T47D (cell line): ENCODE data around the gene GJB4.
"Not testable (repeated sequence)": the region's sequence is repeated elsewhere in the genome, so short reads cannot be mapped to it uniquely, and the experiment has no call there.

Experiments
- DNase-seq, 2 experiments: peaks; one replicate each; pipeline versions ENCODE4 v3.0.0 to v3.0.0-alpha.2; 2011 to 2012; ENCODE audit warnings: low read depth in 1 of 2, low spot score in 1 of 2
- JUND ChIP-seq: IDR thresholded peaks from 2 replicates; pipeline ENCODE4 v1.6.1; 2012; ENCODE audit warnings: low read depth
- in situ Hi-C: cut with HindIII; loops from 2 replicates; pipeline ENCODE4 v1.10.0; 2016; ENCODE audit warnings: low sequenced_read_pairs, low pct_unique_long_range_greater_than_20kb

Gene GJB4

GRCh38 chr1:34755961-34756360 is 3.6 kb upstream of the GJB4 start:
- no peak for TF ChIP-seq JUND
- in situ Hi-C loops = no loop called here
- no peak for DNase-seq

GRCh38 chr1:34757386-34757785 is 2.2 kb upstream of the GJB4 start:
- DNase-seq = no peak
- no peak for TF ChIP-seq JUND
- in situ Hi-C loops = no loop called here

GRCh38 chr1:34758751-34759150 is 789 bp upstream of the GJB4 start:
- DNase-seq = no peak
- in situ Hi-C loops = no loop called here
- no peak for TF ChIP-seq JUND

DNA sequence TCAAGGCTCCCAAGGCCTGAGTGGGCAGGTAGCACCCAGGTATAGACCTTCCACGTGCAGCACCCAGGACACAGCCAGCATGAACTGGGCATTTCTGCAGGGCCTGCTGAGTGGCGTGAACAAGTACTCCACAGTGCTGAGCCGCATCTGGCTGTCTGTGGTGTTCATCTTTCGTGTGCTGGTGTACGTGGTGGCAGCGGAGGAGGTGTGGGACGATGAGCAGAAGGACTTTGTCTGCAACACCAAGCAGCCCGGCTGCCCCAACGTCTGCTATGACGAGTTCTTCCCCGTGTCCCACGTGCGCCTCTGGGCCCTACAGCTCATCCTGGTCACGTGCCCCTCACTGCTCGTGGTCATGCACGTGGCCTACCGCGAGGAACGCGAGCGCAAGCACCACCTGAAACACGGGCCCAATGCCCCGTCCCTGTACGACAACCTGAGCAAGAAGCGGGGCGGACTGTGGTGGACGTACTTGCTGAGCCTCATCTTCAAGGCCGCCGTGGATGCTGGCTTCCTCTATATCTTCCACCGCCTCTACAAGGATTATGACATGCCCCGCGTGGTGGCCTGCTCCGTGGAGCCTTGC is 1.7 kb downstream of the GJB4 start:
- in situ Hi-C loops = no loop called here
- TF ChIP-seq JUND = no peak
- DNase-seq = no peak

DNA sequence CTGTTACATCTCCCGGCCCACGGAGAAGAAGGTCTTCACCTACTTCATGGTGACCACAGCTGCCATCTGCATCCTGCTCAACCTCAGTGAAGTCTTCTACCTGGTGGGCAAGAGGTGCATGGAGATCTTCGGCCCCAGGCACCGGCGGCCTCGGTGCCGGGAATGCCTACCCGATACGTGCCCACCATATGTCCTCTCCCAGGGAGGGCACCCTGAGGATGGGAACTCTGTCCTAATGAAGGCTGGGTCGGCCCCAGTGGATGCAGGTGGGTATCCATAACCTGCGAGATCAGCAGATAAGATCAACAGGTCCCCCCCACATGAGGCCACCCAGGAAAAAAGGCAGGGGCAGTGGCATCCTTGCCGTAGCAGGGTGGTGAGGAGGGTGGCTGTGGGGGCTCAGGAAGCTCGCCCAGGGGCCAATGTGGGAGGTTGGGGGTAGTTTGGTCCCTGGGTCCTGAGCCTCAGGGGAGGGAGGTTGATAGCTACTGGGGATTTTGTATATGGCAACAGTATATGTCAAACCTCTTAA is 2.3 kb downstream of the GJB4 start:
- in situ Hi-C loops = no loop called here
- no peak for DNase-seq
- no peak for TF ChIP-seq JUND

DNA sequence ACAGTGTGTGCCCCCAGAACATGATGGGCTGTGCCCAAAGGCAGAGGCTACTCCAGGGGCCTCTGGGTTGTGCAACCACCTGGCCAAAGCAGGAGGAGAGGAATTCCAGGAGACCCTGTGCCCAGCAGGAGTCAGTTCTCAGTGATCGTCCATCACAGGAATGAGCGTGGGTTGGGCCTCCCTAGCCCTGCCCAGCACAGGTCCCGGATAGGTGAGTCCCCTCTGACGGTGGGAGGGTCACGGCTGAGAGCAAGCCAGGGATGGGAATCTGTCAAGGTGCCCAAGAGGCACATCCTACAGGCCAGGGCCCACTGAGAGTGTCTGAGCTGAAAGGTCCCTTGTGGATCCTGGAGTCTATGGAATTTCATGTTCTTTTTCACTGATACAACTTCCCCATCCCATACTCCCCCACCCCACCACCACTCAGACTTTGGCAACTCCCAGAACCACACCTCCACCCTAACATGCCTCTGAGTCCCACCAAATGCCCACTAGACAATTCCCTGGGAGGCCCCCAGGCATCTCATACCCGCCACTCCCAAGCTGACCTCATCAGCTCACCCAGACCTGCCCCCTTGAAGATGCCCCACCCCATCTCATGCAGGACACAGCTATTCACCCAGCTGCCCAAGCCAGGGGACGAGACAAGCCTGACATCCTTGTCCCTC is 3.1 kb downstream of the GJB4 start:
- TF ChIP-seq JUND = no peak
- in situ Hi-C loops = no loop called here
- no peak for DNase-seq

GRCh38 chr1:34763142-34763781 is 3.7 kb downstream of the GJB4 start:
- in situ Hi-C loops = no loop called here
- no peak for TF ChIP-seq JUND
- DNase-seq = no peak

- in situ Hi-C loops = no loop called here
- TF ChIP-seq JUND = no peak
- no peak for DNase-seq
These were observed 9.3 kb downstream of the GJB4 start for GRCh38 chr1:34768856-34769255.

- no peak for TF ChIP-seq JUND
- DNase-seq = no peak
- in situ Hi-C loops = no loop called here
These were observed 11.5 kb downstream of the GJB4 start for GRCh38 chr1:34770891-34771504.

GRCh38 chr1:34771573-34772371 is 12.2 kb downstream of the GJB4 start:
- TF ChIP-seq JUND = no peak
- in situ Hi-C loops = no loop called here
- no peak for DNase-seq

DNA sequence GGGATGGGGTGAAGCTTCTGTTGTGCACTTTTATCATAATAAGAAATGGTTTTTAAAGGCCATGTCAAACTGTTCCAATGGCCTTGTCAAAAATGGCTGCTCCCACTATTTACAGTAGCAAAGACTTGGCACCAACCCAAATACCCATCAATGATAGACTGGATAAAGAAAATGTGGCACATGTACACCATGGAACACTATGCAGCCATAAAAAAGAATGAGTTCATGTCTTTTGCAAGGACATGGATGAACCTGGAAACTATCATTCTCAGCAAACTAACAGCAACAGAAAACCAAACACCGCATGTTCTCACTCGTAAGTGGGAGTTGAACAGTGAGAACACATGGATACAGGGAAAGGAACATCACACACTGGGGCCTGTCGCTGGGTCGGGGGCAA is 13.6 kb downstream of the GJB4 start:
- DNase-seq, in situ Hi-C loops: not testable (repeated sequence)

GRCh38 chr1:34774957-34775356 is 15.4 kb downstream of the GJB4 start:
- no peak for DNase-seq
- in situ Hi-C loops = no loop called here
- TF ChIP-seq JUND = no peak

GRCh38 chr1:34776911-34777310 is 17.4 kb downstream of the GJB4 start:
- in situ Hi-C loops = no loop called here
- TF ChIP-seq JUND = no peak
- no peak for DNase-seq
